Activated naive CD8-positive, alpha-beta T cell treated with anti-CD3 and anti-CD28 coated beads for 36 hours (primary cell): ENCODE data around the gene CHFR. TPM values are rescaled to one million over a fixed set of nuclear protein-coding genes. Genes with fewer than 3 reads are reported as not detected.
A peak's percentile ranks its signal among the peaks of the same experiment; 100 is the strongest.
"Not testable (repeated sequence)": the region's sequence is repeated elsewhere in the genome, so short reads cannot be mapped to it uniquely, and the experiment has no call there.

Experiments
- DNase-seq: peaks from one replicate; pipeline ENCODE4 v3.0.0; 2021
- H3K27ac Mint-ChIP-seq: one replicate; pipeline ENCODE4 v1.8.0; 2022; ENCODE audit warnings: mild to moderate bottlenecking, moderate library complexity, mixed read lengths
- H3K27me3 Mint-ChIP-seq: one replicate; pipeline ENCODE4 v1.8.0; 2022; ENCODE audit warnings: mild to moderate bottlenecking, mixed read lengths
- H3K36me3 Mint-ChIP-seq: one replicate; pipeline ENCODE4 v1.8.0; 2021; ENCODE audit warnings: mild to moderate bottlenecking, mixed read lengths
- H3K4me1 Mint-ChIP-seq: one replicate; pipeline ENCODE4 v1.8.0; 2021; ENCODE audit warnings: mixed read lengths
- H3K4me3 Mint-ChIP-seq: one replicate; pipeline ENCODE4 v1.8.0; 2022; ENCODE audit warnings: mild to moderate bottlenecking, moderate library complexity, mixed read lengths
- H3K9me3 Mint-ChIP-seq: one replicate; pipeline ENCODE4 v1.8.0; 2022; ENCODE audit warnings: mixed read lengths
- total RNA-seq, 2 experiments: library from RNA; stranded (reverse); gene quantifications; one replicate each; pipeline ENCODE4 v1.2.3, GENCODE V29; 2021

Gene CHFR, protein sequence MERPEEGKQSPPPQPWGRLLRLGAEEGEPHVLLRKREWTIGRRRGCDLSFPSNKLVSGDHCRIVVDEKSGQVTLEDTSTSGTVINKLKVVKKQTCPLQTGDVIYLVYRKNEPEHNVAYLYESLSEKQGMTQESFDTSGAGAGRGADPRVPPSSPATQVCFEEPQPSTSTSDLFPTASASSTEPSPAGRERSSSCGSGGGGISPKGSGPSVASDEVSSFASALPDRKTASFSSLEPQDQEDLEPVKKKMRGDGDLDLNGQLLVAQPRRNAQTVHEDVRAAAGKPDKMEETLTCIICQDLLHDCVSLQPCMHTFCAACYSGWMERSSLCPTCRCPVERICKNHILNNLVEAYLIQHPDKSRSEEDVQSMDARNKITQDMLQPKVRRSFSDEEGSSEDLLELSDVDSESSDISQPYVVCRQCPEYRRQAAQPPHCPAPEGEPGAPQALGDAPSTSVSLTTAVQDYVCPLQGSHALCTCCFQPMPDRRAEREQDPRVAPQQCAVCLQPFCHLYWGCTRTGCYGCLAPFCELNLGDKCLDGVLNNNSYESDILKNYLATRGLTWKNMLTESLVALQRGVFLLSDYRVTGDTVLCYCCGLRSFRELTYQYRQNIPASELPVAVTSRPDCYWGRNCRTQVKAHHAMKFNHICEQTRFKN
- 10 to 100 TPM; 47.9 to 48.6 TPM for total RNA-seq

DNA sequence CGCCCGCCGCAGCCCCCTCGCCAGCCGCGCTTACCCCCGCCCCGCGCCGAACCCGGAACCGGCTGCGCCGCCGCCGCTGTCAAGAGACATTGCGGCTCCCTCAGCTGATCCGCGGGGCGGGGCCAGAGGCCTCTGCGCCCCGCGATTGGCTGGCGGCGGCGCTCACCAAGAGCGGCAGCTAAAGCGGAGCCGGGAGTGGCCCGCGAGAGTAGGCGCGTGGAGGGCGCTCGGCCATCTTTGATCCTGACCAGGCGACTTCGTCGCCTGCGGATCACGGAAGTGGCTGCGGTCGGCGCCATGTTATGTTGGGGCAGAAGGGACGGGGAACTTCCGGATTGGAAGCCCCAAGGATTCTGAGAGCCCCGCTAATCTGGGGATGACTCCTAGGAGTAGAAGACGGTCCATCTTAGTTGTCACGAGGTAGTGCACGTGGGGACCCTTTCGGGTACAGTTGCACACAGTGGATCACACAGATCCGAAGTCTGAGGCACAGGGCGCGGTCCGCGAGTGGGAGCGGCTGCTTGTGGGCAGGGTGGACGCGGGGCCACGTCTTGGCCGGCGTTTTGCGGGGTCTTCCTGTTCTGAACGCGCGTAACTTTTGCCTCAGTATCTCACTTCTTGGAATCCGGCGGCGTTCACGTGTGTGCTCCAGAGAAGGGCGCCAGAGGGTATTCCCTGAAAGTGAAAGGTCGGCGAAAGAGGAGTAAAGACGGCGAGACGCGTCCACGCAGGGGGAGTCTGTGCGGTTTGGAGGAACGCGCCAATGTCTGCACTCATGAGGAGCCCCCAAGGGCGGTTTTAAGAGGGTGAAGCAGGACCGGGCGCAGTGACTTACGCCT is at the start of gene CHFR:
Gene CHFR, minus strand, starts transcription at position 93 of the 839 bp plus-strand sequence. CDS start 277 bp downstream, outside the sequence.
- Mint-ChIP-seq H3K9me3 (peaks cover 10% of the 10 kb centered on the region), H3K27me3 (no peaks in the 10 kb centered on the region), H3K36me3 (peaks cover 40% of the 10 kb centered on the region), H3K27ac (peak within 1 kb of the TSS; percentile 100), H3K4me3 (peak within 1 kb of the TSS; percentile 98), H3K4me1 (peaks cover 27% of the 10 kb centered on the region)
- DNase-seq, result peak; percentile 98

DNA sequence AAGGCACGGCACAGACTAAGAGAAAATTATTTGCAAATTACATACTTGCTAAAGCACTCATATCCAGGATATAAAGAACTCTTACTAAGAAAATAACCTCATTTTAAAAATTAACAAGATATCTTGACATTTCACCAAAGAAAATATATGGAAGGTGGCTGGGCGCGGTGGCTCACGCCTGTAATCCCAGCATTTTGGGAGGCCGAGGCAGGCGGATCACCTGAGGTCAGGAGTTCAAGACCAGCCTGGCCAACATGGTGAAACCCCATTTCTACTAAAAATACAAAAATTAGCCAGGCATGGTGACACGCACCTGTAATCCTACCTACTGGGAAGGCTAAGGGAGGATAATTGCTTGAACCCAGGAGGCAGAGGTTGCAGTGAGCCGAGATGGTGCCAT is 49.5 kb upstream of the CHFR start:
- H3K9me3 Mint-ChIP-seq, result peaks cover 50% of the 10 kb centered on the region
- H3K27ac Mint-ChIP-seq, H3K4me3 Mint-ChIP-seq, H3K4me1 Mint-ChIP-seq, H3K27me3 Mint-ChIP-seq, DNase-seq: not testable (repeated sequence)
- peaks cover 65% of the 10 kb centered on the region for H3K36me3 Mint-ChIP-seq

DNA sequence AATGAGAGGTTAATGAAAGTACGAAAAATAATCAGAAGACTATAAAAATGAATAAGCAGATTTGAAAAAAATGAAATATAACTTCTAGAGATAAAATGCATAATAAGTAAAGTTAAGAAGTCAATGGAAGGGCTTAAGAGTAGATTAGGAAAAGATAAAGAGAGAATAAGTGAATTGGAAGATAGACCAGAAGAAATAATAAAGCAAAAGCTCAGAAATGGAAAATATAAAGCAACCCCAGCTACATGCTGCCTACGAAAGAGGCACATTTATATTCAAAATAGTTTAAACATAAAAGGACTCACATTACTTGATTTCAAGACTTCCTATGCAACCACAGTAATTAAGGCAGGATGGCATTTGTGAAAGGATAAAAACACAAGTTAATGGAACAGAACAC is 48.8 kb upstream of the CHFR start:
- H3K4me3 Mint-ChIP-seq, result no peak overlapping the region
- H3K9me3 Mint-ChIP-seq, result peaks cover 50% of the 10 kb centered on the region
- DNase-seq, result no peak
- H3K27me3 Mint-ChIP-seq, result no peaks in the 10 kb centered on the region
- peaks cover 65% of the 10 kb centered on the region for H3K36me3 Mint-ChIP-seq
- H3K27ac Mint-ChIP-seq, result no peak overlapping the region
- H3K4me1 Mint-ChIP-seq, result no peaks in the 10 kb centered on the region

DNA sequence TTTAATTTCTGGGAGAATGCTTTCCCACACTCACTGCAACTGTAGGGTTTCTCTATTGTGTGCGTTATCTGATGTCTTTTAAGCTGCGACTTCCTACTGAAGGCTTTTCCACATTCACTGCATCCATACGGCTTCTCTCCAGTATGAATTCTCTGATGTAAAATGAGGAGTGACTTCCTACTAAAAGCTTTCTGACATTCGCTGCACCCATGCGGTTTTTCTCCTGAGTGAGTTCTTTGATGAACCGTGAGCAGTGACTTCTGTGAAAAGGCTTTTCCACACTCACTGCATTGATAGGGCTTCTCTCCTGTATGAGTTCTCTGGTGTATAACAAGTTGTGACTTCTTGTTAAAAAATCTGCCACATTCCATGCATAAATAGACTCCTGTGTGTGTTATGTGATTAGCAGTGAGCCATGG is 39.0 kb upstream of the CHFR start:
- H3K4me1 Mint-ChIP-seq, result no peaks in the 10 kb centered on the region
- H3K27me3 Mint-ChIP-seq, result no peaks in the 10 kb centered on the region
- H3K36me3 Mint-ChIP-seq, result peaks cover 80% of the 10 kb centered on the region
- peaks cover 79% of the 10 kb centered on the region for H3K9me3 Mint-ChIP-seq
- no peak overlapping the region for H3K4me3 Mint-ChIP-seq
- H3K27ac Mint-ChIP-seq, result no peak overlapping the region
- DNase-seq, result no peak

- no peak for DNase-seq
- Mint-ChIP-seq H3K9me3 (peaks cover 79% of the 10 kb centered on the region), H3K4me3 (no peak overlapping the region), H3K27me3 (no peaks in the 10 kb centered on the region), H3K4me1 (no peaks in the 10 kb centered on the region), H3K36me3 (peaks cover 79% of the 10 kb centered on the region), H3K27ac (no peak overlapping the region)
Measured at GRCh38 chr12:132925597-132926414, 38.4 kb upstream of the CHFR start.

GRCh38 chr12:132924356-132924755 is 37.0 kb upstream of the CHFR start:
- H3K4me1 Mint-ChIP-seq, result no peaks in the 10 kb centered on the region
- peaks cover 67% of the 10 kb centered on the region for H3K36me3 Mint-ChIP-seq
- H3K9me3 Mint-ChIP-seq, result peaks cover 71% of the 10 kb centered on the region
- H3K4me3 Mint-ChIP-seq, result no peak overlapping the region
- H3K27me3 Mint-ChIP-seq, result no peaks in the 10 kb centered on the region
- DNase-seq, result no peak
- no peak overlapping the region for H3K27ac Mint-ChIP-seq

DNA sequence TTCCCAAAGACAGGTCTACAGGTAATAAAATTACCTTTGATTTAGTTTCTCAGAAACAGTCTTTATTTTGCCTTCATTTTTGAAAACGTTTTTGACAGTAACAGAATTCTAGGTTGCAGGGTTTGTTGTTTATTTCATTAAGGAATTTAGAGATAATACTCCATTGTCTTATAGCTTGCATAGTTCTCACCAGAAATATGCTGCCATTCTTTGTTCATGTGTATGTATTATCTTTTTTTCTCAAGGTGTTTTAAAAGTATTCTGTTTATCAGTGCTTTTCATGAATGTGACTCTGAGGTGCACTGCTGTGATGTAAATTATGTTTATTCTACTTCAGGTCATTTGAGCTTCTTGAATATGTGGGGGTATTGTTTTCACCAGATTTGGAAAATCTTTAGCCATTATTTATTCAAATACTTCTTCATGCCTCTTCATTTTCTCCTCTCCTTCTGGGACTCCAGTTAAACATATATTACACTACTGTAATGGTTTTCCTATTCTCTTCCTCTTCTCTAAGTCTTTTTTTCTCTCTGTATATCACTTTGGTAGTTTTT is 36.0 kb upstream of the CHFR start:
- Mint-ChIP-seq H3K27me3 (no peaks in the 10 kb centered on the region), H3K4me3 (no peak overlapping the region), H3K27ac (no peak overlapping the region), H3K36me3 (peaks cover 63% of the 10 kb centered on the region), H3K9me3 (peaks cover 69% of the 10 kb centered on the region), H3K4me1 (no peaks in the 10 kb centered on the region)
- no peak for DNase-seq

- Mint-ChIP-seq H3K9me3 (peaks cover 74% of the 10 kb centered on the region), H3K4me1 (no peaks in the 10 kb centered on the region), H3K27me3 (no peaks in the 10 kb centered on the region), H3K27ac (no peak overlapping the region), H3K36me3 (peaks cover 65% of the 10 kb centered on the region), H3K4me3 (no peak overlapping the region)
- DNase-seq, result no peak
Measured at GRCh38 chr12:132922676-132923075, 35.3 kb upstream of the CHFR start.

GRCh38 chr12:132921685-132922084 is 34.3 kb upstream of the CHFR start:
- Mint-ChIP-seq H3K36me3 (peaks cover 57% of the 10 kb centered on the region), H3K27me3 (no peaks in the 10 kb centered on the region)

DNA sequence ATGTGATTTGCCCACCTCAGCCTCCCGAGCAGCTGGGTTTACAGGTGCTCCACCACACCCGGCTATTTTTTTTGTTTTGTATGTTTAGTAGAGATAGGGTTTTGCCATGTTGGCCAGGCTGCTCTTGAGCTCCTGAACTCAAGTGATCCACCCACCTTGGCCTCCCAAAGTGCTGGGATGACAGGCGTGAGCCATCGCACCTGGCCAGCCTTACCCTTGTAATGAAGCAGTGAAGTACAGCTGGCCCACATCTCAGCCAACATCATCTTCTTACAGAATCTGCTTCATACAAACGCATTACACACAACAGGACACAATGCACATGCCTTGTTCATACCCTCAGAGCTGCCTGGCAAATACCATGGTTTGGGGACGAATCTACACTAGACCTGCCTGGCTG is 31.3 kb upstream of the CHFR start:
- Mint-ChIP-seq H3K36me3 (peaks cover 50% of the 10 kb centered on the region), H3K27ac (no peak overlapping the region), H3K4me3 (no peak overlapping the region), H3K4me1 (no peaks in the 10 kb centered on the region), H3K27me3 (no peaks in the 10 kb centered on the region), H3K9me3 (peaks cover 60% of the 10 kb centered on the region)
- DNase-seq, result no peak

More at GRCh38 chr12:132921685-132922084, 34.3 kb upstream of the CHFR start:
- no peak for DNase-seq
- Mint-ChIP-seq H3K4me3 (no peak overlapping the region), H3K9me3 (peaks cover 71% of the 10 kb centered on the region), H3K27ac (no peak overlapping the region), H3K4me1 (no peaks in the 10 kb centered on the region)

DNA sequence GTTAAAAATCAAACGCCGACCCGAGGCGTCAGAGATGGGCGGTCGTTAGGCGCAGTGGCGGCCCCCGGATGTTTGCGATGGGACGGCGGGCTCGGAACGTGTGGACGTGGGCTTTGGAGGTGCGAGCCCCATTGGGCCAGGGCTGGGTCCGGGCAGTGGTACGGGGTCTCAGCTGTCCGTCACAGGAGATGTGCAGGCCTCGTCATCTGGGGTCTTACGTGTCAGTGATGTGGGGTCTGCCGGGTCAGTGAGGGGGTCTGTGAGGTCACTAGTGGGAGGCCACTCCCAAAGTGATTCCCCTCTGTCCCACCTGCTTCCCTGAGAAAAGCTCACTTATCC is 21.6 kb upstream of the CHFR start:
- peak overlapping the region; percentile 89 for H3K27ac Mint-ChIP-seq
- DNase-seq, result no peak
- peaks cover 28% of the 10 kb centered on the region for H3K36me3 Mint-ChIP-seq
- peaks cover 10% of the 10 kb centered on the region for H3K27me3 Mint-ChIP-seq
- H3K4me3 Mint-ChIP-seq, result peak overlapping the region; percentile 87
- peaks cover 10% of the 10 kb centered on the region for H3K4me1 Mint-ChIP-seq
- H3K9me3 Mint-ChIP-seq, result peaks cover 25% of the 10 kb centered on the region

DNA sequence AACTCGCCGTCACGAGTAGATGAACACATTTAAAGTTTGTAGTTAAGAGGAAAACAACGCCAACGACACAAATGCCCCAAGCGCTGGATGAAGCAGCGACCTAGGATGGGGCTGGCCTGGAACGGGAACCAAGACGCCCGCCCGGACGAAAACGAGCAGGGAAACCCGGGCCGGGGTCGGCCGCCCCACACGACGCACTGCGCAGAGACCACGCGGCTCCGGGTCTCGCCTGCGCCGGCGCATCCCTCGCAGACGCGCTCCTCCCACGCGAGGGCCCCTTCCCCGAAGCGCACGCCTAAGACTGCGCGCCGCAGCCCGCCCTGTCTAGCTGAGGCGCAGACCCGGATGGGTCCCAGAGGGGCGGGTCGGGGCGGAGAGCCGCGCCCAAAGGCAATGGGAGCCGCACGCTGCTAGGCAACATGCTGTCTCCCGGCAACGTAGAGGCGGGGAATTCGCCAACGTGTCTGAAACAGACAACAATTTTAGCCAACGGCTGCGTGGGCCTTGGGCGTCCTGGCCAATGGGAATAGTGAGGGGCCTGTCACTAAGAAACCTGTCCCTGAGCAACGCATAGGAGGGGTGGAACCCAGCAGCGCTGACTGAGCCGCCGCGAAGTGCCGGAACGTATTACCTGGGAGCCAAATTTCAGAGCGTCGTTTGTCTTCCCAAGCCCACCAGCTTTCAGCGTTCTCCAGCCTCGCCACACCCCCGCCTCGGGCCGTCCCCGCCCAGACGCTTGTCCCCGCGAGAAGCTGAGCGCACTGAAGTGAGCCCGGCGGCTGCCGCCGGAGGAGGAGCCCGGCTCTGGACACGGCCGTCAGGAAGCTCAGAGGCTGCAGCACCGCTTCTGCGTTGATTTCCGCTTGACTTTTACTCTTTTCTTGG is 21.0 kb upstream of the CHFR start:
- Mint-ChIP-seq H3K4me1 (peaks cover 10% of the 10 kb centered on the region), H3K4me3 (peak overlapping the region; percentile 87), H3K27ac (peak overlapping the region; percentile 89), H3K9me3 (peaks cover 19% of the 10 kb centered on the region), H3K36me3 (peaks cover 22% of the 10 kb centered on the region), H3K27me3 (peaks cover 10% of the 10 kb centered on the region)
- DNase-seq, result peak; percentile 97

DNA sequence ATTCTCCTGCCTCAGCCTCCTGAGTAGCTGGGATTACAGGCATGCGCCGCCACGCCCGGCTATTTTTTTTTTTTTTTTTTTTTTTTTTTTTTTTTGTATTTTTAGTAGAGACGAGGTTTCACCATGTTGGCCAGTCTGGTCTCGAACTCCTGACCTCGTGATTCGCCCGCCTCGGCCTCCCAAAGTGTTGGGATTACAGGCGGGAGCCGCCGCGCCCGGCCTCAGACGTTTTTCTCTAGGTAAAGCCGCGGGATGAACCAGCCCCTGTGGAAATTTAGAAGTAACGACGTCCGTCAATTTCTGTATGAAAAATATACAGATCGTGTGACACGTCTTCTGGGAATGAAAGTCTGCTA is 20.4 kb upstream of the CHFR start:
- Mint-ChIP-seq H3K4me1 (peaks cover 10% of the 10 kb centered on the region), H3K36me3 (peaks cover 20% of the 10 kb centered on the region), H3K27ac (peak overlapping the region; percentile 72), H3K9me3 (peaks cover 18% of the 10 kb centered on the region), H3K4me3 (peak overlapping the region; percentile 87)
- H3K27me3 Mint-ChIP-seq, DNase-seq: not testable (repeated sequence)
